OCI-LY1 (cell line): ENCODE measurements around the gene HOXB6.

ENCODE experiments used
- CTCF ChIP-seq: fragments of 200-600 bp; sonication (generic), shearing (Covaris generic); IDR thresholded peaks from 2 replicates; pipeline ENCODE4 v1.5.1; 2017; ENCODE audit warnings: mild to moderate bottlenecking, antibody characterized with exemption, low read length, moderate library complexity, mixed read lengths
- EZH2 ChIP-seq: fragments of 200-600 bp; sonication (generic), shearing (Covaris generic); IDR thresholded peaks from 2 replicates; pipeline ENCODE4 v1.8.0; 2017; ENCODE audit warnings: borderline replicate concordance, mixed run types, mild to moderate bottlenecking, antibody characterized with exemption, low read length, moderate library complexity, mixed read lengths

GRCh38 chr17:48604770-48605329 is at the start of gene HOXB6:
- TF ChIP-seq EZH2 (no peak), CTCF (no peak)
